ENCODE measurements around the gene NYAP1. TPM values are rescaled to one million over a fixed set of nuclear protein-coding genes. Genes with fewer than 3 reads are reported as not detected.

Gene NYAP1
- total RNA-seq, 2 donors from 2014 or later, result 1.3 TPM

DNA sequence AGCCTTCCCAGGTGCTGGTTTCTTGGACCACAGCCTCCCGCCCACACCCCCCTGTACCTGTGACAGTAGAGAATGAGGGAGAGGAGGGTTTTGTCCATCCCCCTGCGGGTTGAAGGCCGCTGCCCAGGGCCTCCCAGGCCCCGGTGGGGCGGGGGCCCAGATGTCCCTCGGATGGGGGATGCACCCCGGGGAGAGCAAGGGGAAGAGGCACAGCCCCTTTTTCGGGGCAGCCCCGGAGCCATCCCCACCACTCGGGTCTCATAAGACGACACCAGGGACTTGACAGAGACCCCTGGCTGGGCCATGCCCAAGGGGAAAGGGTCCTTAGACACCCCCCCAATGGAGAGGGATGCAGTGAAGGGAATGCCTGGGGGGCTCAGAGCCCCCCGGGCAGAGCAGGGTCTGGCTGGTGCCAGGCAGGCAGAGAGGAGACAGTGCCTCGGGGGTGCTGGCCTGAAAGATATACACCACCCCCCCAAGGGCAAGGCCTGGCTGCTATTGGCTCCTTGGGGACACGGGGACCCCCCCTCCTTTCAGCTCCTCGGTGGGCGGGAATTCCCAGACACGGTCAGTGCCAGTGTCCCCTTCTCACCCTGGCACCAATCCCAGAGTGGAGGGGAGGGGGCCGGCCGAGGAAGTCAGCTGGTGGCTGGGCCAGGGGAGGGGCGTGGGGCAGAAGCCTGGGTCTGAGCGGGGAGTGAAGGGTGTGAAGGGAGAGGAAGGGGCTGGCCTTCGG lies 15.9 kb upstream of the NYAP1 start:
- Mint-ChIP-seq H3K4me1 (peaks cover 11% of the 10 kb centered on the region), H3K27me3 (no peaks in the 10 kb centered on the region), H3K4me3 (no peak overlapping the region), H3K27ac (peak overlapping the region; percentile 27), H3K36me3 (ENCODE audit: low read depth) (no peaks in the 10 kb centered on the region)
- H3K9me3 ChIP-seq (ENCODE audit: control insufficient read depth, low read length, poor library complexity, severe bottlenecking), result no peaks in the 10 kb centered on the region
- no peak for DNase-seq
- ATAC-seq, result no peak

DNA sequence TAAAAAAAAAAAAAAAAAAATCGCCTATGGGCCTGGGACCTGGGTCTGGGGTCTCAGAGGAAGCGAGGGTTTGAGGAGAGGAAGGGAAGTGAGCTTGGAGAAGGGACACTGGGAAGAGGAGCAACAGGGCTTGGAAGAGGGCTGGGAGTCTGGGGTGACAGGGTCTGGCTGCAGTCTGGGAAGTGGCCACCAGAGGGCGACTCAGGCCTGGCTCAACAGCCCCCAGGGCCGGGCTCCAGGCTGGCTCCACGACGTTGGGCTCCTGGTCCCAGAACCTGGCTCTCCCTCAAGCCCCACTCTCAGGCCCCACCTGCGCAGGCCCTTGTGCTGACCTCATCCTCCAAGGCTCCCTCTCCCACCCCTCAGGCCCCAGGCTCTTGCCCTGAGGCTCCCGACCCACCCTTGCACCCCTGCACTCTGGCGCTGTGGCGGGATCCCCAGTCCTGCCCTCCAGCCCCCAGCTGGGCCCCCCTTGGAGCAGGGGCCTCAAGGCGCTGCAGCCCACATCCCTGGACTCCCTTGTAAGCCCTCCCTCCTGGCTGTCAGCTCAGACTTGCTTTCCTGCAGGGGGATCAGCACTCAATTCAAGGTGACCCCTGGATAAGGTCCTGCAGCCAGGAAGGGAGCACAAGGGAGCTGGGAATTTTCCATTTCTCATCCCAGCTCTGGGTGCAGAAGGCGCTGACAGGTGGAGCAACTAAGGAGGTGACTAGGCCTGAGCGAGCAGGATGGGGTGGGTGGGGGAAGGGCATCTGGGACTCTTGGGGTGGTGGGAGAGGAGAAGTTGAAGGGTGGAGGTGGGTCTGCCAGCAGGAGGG lies 14.3 kb upstream of the NYAP1 start:
- no peaks in the 10 kb centered on the region for H3K27me3 Mint-ChIP-seq
- H3K36me3 Mint-ChIP-seq (ENCODE audit: low read depth), result peaks cover 2% of the 10 kb centered on the region
- no peak overlapping the region for H3K27ac Mint-ChIP-seq
- peaks cover 21% of the 10 kb centered on the region for H3K4me1 Mint-ChIP-seq
- peak overlapping the region; percentile 47 for H3K4me3 Mint-ChIP-seq
- DNase-seq, result peak; percentile 71 to 87 (median 80)
- H3K9me3 ChIP-seq (ENCODE audit: control insufficient read depth, low read length, poor library complexity, severe bottlenecking), result no peaks in the 10 kb centered on the region
- peak; percentile 89 for ATAC-seq

DNA sequence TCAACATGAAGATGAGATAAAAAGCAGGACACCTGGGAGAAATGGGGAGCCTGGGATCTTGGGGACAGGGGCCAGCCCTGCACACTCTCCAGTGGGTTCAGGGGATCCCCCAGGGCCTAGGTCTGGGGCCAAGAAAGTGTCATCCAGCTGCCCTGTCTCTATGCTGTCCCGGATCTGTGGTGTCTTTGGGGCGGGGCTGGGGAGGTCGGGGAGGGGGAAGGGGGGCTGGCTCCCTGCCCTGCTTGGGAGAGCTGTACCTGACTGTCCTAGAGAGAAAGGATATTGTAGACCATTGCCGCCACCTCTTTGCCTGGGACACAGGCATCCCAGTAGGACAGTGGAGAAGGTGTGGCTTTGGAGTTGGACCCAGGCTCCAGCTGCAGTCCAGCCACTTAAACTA lies 12.7 kb upstream of the NYAP1 start:
- Mint-ChIP-seq H3K27ac (peak overlapping the region; percentile 65), H3K4me1 (peaks cover 30% of the 10 kb centered on the region), H3K36me3 (ENCODE audit: low read depth) (peaks cover 4% of the 10 kb centered on the region), H3K4me3 (no peak overlapping the region), H3K27me3 (no peaks in the 10 kb centered on the region)
- DNase-seq (no peak), ATAC-seq (no peak)
- no peaks in the 10 kb centered on the region for H3K9me3 ChIP-seq (ENCODE audit: control insufficient read depth, low read length, poor library complexity, severe bottlenecking)

DNA sequence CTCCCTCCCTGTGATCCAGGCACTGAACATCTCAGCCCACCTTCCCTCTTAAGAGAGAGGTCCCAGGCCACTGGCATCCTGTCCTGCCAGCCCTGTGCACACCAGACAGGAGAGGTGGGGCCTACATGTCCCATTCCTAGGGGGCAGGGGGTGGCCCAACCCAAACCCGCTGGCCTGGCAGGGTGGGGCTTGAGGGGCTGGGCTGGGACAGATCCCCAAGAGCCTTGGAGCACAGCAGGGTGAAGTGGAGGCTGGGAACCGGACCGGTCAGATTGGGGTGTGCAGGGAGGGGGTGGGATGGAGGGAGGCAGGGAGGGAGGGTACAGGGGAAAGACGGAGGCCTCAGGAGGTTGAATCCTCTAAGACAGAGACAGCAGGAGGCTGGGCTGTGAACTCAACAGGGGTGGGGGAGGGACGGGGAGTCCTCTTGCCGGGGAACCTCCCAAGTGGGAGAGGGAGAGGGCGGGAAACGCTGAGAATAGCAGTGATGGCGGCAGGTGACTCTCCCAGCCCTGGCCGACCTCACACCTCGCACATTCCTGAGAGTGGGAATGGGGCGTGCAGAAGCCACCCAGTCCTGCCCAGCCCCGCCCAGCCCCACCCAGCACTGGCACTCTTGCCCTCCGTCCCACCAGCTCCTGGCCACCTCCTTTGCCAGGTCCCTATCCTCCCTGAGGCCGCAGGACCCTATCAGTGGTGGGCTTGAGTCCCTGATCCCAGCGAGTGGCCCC lies 11.4 kb upstream of the NYAP1 start:
- H3K9me3 ChIP-seq (ENCODE audit: control insufficient read depth, low read length, poor library complexity, severe bottlenecking), result no peaks in the 10 kb centered on the region
- ATAC-seq (no peak), DNase-seq (no peak)
- no peaks in the 10 kb centered on the region for H3K27me3 Mint-ChIP-seq
- peaks cover 6% of the 10 kb centered on the region for H3K36me3 Mint-ChIP-seq (ENCODE audit: low read depth)
- H3K4me3 Mint-ChIP-seq, result no peak overlapping the region
- H3K27ac Mint-ChIP-seq, result peak overlapping the region; percentile 74
- peaks cover 37% of the 10 kb centered on the region for H3K4me1 Mint-ChIP-seq

DNA sequence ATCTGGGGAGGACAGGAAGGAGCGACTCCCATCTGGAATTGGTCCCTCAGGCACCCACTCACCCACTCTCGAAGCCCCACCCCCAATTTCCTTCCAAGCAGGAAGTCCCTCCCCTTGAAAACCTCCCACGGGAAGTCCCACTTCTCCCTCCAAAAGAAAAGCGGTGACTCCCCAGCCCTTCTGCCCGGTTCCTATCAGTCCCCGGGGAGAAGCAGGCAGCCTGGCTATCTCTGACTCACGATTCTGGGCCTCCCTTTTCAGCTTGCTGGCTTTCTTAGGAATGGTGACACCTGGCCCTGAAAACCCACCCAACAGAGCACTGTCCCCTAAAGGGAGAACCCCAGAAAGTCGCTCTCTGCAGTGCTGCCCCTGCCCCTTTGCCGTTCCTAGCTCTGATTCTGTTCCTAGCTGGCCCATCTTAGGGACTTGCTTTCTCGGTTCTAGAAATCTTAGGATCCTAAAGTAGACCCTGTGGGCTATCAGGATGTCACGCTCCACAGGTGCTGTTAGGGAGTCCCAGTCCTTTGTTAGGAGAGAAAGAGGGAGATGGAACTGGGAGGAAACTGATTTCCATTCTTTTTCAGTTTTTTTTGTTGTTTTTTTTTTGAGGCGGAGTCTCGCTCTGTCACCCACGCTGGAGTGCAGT lies 10.8 kb upstream of the NYAP1 start:
- Mint-ChIP-seq H3K36me3 (ENCODE audit: low read depth) (peaks cover 6% of the 10 kb centered on the region), H3K4me1 (peaks cover 38% of the 10 kb centered on the region), H3K4me3 (peak overlapping the region; percentile 7), H3K27me3 (no peaks in the 10 kb centered on the region), H3K27ac (peak overlapping the region; percentile 74)
- peak in 1 of 3 donors; percentile 26 for DNase-seq
- ATAC-seq, result no peak
- H3K9me3 ChIP-seq (ENCODE audit: control insufficient read depth, low read length, poor library complexity, severe bottlenecking), result no peaks in the 10 kb centered on the region

DNA sequence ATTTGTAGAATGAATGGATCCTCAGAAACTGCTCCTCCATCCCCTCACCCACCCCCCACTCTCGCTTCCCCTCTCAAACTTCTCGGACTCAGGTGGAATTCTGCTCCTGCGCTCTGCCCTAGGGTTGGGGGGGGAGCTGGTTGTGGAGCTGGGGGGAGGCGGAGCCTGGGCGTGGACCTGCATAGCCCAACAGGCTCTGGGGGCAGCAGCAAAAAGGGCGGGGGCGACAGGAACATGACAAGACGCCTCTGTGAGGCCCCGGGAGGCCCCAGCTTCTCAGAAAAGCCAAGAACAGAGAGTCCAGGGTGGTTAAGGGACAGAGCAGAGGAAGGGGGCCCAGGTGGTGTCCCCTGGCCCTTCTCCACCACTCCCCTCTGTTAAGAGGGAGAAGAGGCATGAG lies 8.2 kb upstream of the NYAP1 start:
- Mint-ChIP-seq H3K4me1 (peaks cover 40% of the 10 kb centered on the region), H3K27me3 (no peaks in the 10 kb centered on the region), H3K36me3 (ENCODE audit: low read depth) (peaks cover 10% of the 10 kb centered on the region), H3K4me3 (peak overlapping the region; percentile 97), H3K27ac (peak overlapping the region; percentile 89)
- DNase-seq (no peak), ATAC-seq (no peak)
- H3K9me3 ChIP-seq (ENCODE audit: control insufficient read depth, low read length, poor library complexity, severe bottlenecking), result no peaks in the 10 kb centered on the region

DNA sequence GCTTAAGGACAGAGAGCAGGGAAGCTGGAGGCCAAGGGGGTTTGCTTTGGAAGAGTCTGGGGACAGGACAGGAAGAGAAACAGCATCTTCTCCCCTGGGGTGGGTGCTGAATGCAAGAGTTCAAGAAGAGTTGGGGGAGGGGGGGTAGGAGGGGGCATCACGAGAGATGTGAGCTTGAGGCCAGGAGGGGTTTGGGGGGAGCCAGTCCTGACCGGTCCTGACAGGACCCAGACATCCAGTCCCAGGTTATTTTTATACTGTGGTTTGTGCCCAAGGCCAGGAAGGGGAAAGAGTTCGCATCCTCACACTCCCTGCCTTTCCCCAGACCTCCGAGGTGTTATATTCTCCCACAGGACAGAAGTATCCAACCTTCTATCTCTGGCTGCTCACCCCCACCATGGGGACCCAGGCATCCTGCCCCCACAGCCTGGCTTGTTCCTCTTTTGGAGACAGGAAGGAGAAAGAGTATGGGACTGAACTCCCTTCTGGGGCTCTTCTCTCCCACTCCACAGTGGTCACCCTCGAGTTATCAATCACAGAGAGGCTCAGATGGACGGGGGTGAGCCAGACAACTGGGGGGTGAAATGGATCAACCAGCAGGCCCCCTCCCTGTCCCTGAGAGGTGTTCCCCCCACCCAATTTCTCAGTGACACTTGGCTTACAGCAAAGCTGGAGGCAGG lies 7.5 kb upstream of the NYAP1 start:
- H3K4me3 Mint-ChIP-seq, result peak overlapping the region; percentile 97
- ATAC-seq (no peak), DNase-seq (no peak)
- H3K4me1 Mint-ChIP-seq, result peaks cover 38% of the 10 kb centered on the region
- peak overlapping the region; percentile 89 for H3K27ac Mint-ChIP-seq
- H3K27me3 Mint-ChIP-seq, result no peaks in the 10 kb centered on the region
- H3K9me3 ChIP-seq (ENCODE audit: control insufficient read depth, low read length, poor library complexity, severe bottlenecking), result no peaks in the 10 kb centered on the region
- H3K36me3 Mint-ChIP-seq (ENCODE audit: low read depth), result peaks cover 10% of the 10 kb centered on the region

DNA sequence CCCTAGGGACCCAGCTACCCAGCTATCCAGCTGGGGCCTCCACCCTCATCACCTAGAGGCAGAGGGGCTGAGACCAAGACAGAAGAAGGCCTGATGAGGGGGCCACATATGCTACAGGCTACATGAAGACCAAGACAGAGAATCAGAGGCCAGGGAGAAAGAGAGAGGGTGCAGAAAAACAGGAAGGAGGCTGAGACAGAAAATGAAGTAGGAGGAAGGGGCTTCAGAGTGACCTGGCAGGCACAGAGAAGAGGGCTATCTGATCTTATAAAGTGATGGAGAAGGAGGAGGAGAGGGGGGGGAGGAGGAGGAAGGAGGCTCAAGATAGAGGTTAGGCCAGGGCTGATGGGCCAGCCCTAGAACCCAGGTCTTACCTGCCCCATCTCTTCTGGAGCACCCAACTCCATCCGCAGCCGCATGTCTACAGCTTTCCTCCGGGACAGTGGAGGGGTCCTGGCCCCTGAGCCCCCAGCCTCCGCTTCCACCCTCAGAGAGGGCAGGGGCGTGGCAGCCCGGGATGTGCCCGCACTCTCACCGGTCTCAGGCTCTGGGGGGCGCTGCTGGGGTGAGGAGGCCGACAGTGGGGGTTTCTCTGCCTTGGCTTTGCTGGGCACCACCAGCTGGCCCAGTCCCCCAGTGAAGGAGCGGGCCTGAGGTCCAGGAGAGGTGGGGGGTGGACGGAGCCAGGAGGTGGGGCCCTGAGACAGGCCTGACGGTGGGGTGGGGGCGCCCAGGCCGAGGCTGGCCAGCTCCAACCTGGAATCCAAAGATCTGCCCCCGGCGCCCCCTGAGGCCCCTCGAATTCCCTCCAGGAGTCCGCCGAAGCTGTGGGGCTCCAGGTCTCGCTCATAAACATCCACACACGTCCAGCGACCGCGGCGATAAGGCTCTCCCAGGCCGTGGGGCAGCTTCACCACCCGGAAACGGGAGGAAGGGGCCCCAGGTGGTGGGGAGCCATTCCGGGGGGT lies 6.5 kb upstream of the NYAP1 start:
- Mint-ChIP-seq H3K4me3 (peak overlapping the region; percentile 97), H3K27me3 (no peaks in the 10 kb centered on the region), H3K36me3 (ENCODE audit: low read depth) (peaks cover 10% of the 10 kb centered on the region), H3K27ac (peak overlapping the region; percentile 89), H3K4me1 (peaks cover 37% of the 10 kb centered on the region)
- ATAC-seq, result no peak
- no peaks in the 10 kb centered on the region for H3K9me3 ChIP-seq (ENCODE audit: control insufficient read depth, low read length, poor library complexity, severe bottlenecking)
- peak in 1 of 3 donors; percentile 26 for DNase-seq

DNA sequence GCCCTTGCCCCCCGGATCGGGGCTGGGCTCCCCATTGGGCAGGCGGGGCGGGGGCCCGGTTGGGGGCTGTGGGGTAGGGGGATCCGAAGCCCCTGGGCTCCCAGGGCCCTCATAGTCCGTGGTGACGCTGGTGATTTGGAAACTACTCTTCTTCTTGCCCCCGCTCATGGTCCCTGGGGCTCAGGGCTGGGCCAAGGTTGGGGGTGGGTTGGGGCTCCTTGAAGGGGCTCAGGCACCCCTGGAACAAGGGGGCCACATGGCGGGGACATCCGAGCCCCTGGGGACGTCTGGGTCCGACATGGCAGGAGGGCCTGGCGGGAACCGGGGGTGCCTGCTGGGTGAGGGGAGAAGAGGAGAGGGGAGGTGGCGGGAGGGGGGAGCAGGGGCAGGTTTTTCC lies 5.9 kb upstream of the NYAP1 start:
- Mint-ChIP-seq H3K4me1 (peaks cover 39% of the 10 kb centered on the region), H3K36me3 (ENCODE audit: low read depth) (peaks cover 10% of the 10 kb centered on the region), H3K27ac (peak overlapping the region; percentile 89), H3K4me3 (peak overlapping the region; percentile 97), H3K27me3 (no peaks in the 10 kb centered on the region)
- H3K9me3 ChIP-seq (ENCODE audit: control insufficient read depth, low read length, poor library complexity, severe bottlenecking), result no peaks in the 10 kb centered on the region
- DNase-seq (no peak), ATAC-seq (no peak)

DNA sequence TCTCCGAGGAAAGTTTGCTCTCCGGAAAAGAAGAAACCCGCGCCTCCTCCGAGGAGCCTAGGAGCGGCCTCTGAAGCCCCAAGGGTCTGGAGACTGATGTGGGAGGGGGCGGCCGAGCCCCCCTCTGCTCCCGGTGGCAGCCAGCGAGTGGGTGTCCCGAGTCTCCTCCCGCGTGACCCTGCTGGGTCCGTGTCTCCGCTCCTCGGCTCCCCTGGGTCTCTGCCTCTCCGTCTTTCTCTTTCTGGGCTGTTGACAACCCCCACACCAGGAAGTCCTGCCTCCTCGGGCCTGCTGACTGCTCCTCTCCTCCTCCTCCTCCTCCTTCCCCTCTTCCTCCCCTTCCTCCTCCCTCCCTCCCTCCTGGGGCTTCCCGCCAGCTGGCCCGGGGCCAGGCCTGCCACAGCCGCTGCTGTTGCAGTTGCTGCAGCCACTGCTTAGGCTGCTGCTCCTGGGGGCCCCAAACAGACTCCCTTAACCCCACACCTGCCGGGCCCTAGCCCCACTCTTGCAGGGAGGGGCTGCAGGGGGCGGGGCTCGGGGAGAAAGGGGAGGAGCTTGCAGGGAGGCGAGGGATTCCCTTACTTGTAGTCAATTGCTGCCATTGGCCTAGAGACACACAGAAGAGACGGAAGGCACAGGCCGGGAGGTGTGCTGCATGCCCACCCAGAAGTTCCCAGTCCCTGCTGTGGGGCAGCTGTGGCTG lies 4.6 kb upstream of the NYAP1 start, which contains the start of gene TSC22D4:
TSC22D4 (minus strand) TSS at position 257 of the 703 bp plus-strand sequence. CDS start 1,176 bp downstream, outside the sequence.
- H3K9me3 ChIP-seq (ENCODE audit: control insufficient read depth, low read length, poor library complexity, severe bottlenecking), result no peaks in the 10 kb centered on the region
- DNase-seq (peak; percentile 79 to 88 (median 88)), ATAC-seq (peak; percentile 78)
- Mint-ChIP-seq H3K27me3 (no peaks in the 10 kb centered on the region), H3K27ac (peak within 1 kb of the TSS; percentile 89), H3K4me1 (peaks cover 33% of the 10 kb centered on the region), H3K36me3 (ENCODE audit: low read depth) (peaks cover 8% of the 10 kb centered on the region), H3K4me3 (peak within 1 kb of the TSS; percentile 97)

DNA sequence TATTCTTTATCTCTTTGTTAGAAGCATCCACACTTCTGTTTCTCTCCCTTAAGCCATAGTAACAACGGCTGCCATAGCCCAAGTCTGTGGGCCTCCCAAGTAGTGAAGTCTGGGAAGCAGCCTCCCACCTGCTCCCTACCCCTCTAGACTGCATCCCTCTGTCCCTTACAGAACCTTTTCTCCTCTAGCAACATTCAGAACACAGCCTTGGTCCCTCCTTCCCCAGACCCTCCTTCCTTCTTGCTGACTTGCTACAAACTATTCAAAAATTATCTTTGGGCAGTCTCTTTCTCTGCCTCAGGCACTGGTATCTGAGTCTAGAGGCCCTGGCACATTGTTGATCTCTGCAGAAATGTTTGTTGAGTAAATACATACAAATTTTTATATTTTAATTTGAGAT lies 2.3 kb upstream of the NYAP1 start:
- Mint-ChIP-seq H3K27ac (no peak overlapping the region), H3K4me3 (no peak overlapping the region), H3K36me3 (ENCODE audit: low read depth) (peaks cover 6% of the 10 kb centered on the region), H3K4me1 (peaks cover 30% of the 10 kb centered on the region), H3K27me3 (no peaks in the 10 kb centered on the region)
- ATAC-seq, result no peak
- no peaks in the 10 kb centered on the region for H3K9me3 ChIP-seq (ENCODE audit: control insufficient read depth, low read length, poor library complexity, severe bottlenecking)
- DNase-seq, result no peak
